GF-D8 (cell line): ENCODE data around the gene CCDC85C.

Experiments
- DNase-seq: peaks from one replicate; lab custom pipeline; 2025; lab: John Stamatoyannopoulos, UW

The CCDC85C gene

DNA sequence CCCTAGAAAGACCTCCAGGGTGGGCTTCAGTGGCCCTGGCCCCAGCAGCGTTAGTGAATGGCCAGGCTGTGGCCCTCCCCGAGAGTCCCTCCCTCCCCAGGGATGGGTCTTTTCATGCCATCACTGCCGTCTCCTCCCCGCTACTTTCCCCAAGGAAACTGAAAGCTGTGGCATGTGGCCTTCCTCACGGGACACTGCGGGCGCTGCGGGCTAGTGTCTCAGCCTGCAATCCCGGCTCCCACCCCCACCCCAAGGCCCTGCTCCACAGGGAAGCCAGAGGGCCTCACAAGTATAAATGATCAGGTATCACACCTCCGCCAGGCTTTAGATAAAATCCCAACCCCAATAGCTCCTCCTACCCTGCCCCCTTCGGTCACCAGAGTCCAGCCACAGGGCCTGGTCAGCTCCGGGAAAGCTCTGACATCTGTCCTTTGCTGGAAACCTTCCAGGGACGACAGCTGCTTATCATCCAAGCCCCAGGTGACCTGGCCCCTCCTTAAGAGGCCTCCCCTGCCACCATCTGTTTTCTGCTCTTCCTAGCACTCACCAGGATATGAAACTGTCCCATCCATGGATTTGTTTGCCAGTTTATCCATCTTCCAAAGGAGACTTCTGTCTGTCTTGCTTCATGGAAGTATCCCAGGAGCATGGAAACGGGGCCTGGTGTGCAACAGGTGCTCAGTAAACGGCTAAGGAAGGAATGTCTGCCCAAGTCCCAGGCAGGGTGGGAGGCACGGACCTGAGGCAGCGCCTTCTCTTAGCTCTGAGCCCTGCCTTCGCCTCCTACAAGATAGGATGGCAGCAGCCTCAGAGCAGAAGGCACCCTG lies 31.6 kb downstream of the CCDC85C start:
- DNase-seq: no peak

GRCh38 chr14:99571303-99571986 lies 32.6 kb downstream of the CCDC85C start:
- DNase-seq: no peak

- DNase-seq: no peak
These were observed 33.3 kb downstream of the CCDC85C start for GRCh38 chr14:99570544-99571302.

DNA sequence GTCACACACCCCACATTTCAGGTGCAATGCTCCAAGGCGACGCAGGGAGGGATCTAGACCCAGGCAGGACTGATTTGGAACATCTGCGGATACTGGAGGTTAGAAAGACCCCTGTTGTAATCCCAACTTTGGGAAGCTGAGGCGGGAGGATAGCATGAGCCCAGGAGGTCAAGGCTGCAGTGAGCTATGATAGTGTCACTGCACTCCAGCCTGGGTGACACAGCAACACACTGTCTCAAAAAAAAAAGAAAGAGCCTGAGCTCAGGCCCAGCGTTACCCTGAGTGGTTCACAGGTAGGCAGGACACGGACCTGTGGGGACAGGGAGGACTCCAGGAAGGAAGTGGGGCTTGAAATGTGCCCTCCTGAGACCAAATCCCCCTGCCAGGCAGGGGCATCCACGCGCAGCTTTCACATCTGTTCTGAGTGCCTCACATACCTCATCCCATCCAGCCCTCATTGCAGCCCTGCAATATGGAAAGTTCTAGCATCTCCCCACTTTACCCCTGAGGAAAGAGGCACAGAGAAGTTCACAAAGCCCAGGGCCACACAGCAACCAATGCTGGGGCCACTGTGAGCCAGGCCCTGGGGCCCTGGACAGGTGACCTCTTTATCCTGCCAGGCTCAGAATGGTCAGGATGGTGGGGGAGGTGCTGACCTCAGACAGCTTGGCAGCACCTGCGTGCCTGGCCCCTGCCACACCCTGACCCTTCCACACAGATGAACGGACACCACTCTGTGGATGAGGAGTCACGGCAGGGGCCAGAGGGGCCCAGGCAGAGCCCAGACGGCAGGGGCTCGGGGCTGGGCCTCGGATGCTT lies 34.1 kb downstream of the CCDC85C start:
- no peak for DNase-seq

DNA sequence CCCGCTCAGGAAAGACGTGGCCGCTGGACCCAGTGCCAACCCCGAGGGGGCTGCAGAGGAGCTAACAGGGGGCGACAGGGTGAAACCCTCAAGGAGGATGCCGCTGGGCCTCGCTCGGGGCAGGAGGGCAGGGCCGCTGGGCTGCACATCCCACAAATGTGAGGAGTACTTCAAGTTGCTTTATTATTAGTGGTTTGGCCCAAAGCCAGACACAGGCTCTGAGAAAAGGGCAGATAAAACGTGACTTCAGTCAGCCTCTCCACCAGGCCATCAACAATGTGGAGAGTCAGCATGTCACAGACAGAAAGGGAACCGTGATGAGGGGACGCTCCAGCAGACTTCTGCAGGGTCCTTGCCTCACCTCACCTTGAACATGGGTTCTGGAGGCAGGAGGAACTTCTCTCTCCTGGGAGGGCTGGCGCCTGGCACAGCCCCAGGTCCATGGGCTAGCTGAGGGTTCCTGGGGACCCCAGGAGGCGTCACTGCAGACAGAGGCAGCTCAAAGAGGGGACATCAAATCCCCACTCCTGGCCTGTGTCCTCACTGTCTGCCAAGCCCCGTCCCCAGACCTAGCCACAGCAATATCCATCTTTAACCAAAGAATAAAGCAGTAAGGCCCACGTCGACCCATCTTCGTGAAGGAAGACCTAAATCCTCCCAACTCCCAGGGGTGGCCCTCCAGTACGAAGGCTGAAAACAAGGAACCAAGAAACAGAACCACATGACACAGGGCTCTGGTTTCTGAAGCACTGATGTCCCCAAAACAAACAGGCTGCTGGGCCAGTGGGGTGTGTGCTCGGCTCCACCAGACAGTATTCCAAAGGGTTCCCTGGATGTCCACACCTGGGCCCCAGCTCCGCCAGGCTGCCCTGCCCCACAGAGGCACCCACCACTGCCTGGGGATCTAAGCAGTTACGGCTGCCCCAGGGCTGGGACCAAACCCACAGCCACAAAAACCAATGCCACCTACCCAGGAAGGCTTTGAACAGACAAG lies 35.1 kb downstream of the CCDC85C start:
- no peak for DNase-seq

- no peak for DNase-seq
These were observed 37.3 kb downstream of the CCDC85C start for GRCh38 chr14:99566390-99567354.

DNA sequence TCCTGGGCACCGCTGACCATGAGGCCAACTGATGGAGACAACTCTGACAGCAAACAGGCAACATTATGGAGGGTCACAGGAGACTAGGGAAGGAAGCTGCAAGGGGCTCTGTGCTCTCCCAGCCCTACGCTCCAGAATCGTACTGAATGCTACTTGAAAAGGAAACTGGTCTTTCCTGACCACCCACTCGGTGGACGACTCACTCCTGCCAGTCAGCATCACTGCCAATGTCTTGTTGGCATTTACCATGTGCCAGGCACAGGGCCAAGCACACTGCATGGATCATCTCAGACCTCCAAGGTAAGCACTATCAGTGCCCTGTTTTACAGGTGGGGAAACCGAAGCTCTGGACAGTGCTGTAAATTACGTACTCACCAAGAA lies 38.0 kb downstream of the CCDC85C start:
- DNase-seq: no peak

- DNase-seq: no peak
These were observed 38.6 kb downstream of the CCDC85C start for GRCh38 chr14:99565383-99565782.

DNA sequence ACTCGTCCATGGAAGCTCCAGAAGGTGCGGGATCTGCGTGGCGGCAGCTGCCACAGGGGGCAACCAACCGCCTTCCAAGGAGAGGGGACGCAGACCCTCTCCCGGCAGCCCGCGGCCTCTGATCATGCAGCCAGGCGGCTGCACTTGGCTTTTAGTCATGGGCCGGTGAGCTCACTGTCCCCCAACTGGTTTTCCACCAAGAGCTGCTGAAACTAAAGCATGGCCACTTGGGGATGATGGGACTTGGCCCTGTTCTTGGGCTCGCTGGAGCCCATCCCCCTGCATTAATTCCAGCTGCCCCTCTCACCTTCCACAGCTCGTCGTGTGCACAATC lies 39.1 kb downstream of the CCDC85C start:
- no peak for DNase-seq

DNA sequence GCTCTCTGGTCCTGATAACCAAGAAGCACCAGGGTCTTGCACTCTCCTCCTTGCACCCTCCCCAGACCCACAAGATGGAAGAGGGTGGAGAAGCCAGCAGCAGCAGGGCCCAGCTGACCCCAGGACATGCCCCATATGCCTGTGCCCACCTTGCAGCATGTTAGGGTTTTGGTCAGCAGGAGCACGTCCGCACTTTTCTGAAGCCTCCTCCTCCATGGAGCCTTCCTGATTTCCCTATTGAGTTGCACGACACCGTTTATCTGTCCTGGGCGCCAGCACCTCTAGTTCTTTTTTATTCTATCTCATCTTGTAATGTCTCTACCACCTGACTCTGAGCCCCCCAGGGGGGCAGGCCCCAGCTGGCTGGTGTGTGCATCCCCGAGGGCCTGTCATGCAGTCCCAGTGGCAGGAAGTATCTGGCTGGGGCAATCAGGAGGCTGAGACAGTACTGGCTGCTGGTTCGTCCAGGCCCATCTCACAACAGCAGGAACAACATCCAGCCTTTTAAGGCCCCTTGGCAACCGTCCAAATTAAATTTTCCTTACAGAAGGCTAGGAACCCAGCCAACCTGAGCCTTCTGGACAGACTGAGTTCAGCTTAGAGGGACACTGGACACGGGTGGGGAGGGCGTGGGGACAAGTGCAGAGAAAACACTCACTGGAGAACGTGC lies 39.6 kb downstream of the CCDC85C start:
- no peak for DNase-seq

DNA sequence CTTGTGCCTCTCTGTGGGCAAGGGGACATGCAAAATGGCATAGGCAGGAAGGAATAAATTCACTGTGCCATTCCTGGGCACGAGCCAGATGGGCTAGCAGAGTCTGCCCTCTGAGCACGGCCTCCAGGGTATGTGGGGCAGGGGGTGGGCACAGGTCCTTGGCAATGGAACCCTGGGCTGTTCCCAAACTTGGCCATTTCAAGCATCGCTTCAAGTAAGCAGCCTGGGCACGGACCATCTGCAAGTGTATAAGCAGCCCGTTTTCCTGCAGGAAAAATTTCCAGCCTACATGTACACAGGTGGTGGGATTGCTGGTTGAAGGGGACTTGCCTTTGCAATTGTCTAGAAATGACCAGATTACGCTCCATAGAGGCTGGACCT lies 40.3 kb downstream of the CCDC85C start:
- no peak for DNase-seq

DNA sequence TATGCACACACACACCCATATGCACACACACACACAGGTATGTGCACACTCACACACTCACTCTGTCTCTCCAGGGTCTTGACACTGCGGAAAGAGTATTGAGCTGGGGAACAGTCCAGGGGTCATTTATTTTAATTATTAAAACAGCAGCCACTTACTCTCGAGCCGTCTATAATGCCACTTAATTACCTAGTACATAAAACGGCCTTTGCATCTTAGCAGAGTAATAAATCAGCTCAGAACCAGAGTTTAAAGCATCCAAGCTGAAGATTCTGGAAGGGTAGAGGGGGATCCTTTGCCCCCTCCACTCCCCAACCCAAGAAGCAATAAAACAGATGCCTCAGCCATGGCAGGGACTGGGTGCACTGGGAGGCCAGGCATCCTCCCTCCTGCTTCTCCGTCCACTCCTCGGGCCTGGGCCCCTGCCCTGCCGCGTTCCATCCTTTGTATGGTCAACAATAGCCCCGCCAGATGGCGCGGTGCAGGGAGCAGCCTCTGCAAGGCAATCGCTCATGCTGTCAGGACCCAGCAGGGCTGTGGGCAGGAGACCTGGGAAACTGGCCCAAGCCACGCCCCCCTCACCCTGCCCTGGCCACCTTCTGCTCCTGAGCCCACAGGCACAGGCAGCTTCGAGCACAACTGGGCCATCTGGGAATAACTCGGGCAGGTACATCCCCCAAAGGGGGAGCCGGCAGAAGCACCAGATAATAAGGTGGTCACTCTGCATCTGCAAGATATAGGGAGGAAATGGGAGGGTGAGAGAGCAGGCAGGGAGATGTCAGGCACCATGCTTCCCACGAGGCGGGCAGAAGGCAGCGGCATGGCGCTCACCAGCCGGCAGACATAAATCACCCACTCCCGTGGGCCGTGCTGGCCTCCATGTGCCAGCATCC lies 40.9 kb downstream of the CCDC85C start:
- DNase-seq: no peak

DNA sequence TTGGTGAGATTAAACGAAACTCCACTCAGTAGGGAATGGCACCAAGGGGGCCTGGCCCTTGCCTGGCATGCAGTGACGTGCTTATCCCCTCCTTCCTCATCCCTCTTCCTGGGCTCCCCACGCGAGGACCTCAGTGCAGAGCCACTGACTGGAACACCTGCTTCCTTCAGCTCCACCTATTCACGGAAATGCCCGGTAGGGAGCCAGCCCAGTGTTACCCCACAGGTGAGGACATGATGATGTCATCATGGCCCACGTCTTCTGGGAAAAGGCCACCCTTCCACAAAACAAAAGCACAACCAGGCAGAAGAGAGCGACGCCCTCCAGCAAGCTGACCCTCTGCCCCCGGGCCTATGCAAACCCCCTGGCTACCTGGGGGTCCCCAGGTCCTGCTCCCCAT lies 42.1 kb downstream of the CCDC85C start:
- DNase-seq: no peak

- DNase-seq: no peak
These were observed 42.9 kb downstream of the CCDC85C start for GRCh38 chr14:99560922-99561683.

GRCh38 chr14:99560403-99560802 lies 43.6 kb downstream of the CCDC85C start:
- DNase-seq: no peak

DNA sequence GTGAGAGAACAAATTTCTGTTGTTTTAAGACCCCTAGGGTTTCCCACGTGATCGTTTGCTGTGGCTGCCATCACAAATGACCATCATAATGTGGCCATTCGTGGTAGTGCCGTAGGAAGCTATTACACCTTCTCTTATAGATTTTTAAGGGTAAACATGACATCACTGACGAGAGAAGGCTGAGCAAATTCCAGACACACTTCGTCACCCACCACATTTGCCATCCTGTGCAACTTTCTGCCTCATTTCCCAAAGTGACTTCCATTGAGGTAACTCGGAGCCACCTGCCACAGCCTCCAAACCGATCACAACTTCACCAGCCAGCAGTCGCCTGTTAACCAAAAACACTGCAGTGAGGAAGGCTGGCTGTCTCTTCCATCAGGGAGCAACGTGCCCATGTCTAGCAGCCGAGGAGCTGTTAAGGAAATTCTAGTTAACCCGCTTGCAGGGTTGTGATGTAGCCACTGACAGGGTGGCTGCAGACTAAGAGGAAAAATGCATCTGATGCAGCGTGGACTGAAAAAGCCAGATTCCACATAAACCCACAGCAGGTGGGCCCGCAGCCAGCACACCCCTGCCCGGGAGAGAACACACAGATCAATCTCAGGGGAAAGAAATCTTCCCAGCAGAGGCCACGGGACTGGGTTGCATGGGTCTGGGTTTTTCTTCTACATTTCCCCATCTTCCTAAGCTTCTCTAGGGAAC lies 44.6 kb downstream of the CCDC85C start:
- DNase-seq: no peak
